Lower leg skin (tissue), 3 donors: ENCODE measurements around the gene CD209.

Experiments
- POLR2A ChIP-seq, 2 donors: fragments of 450-650 bp; IDR thresholded peaks; one replicate each; pipeline ENCODE4 v1.6.1; 2016 to 2017; ENCODE audit warnings: antibody characterized with exemption in 2 of 2, mild to moderate bottlenecking in 1 of 2, moderate library complexity in 1 of 2
- TF ChIP-seq, protein P1 (sequence below), 3 donors: fragments of 450-650 bp; IDR thresholded peaks; one replicate each; pipeline ENCODE4 v1.5.1; 2016; ENCODE audit warnings: antibody characterized with exemption in 3 of 3, mild to moderate bottlenecking in 3 of 3, moderate library complexity in 2 of 3

DNA sequence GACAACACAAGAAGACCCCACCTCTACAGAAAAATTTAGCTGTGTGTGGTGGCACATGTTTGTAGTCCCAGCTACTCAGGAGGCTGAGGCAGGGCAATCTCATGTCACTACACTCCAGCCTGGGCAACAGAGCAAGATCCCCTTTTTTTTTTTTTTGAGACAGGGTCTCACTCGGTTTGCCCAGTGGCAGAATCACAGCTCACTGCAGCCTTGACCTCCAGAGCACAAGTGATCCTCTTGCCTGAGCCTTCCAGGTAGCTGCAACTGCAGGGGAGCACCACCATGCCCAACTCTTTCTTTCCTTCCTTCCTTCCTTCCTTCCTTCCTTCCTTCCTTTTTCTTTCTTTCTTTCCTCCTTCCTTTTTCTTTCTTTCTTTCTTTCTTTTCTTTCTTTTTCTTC lies 11.2 kb downstream of the CD209 start:
- TF ChIP-seq, protein P1, sequence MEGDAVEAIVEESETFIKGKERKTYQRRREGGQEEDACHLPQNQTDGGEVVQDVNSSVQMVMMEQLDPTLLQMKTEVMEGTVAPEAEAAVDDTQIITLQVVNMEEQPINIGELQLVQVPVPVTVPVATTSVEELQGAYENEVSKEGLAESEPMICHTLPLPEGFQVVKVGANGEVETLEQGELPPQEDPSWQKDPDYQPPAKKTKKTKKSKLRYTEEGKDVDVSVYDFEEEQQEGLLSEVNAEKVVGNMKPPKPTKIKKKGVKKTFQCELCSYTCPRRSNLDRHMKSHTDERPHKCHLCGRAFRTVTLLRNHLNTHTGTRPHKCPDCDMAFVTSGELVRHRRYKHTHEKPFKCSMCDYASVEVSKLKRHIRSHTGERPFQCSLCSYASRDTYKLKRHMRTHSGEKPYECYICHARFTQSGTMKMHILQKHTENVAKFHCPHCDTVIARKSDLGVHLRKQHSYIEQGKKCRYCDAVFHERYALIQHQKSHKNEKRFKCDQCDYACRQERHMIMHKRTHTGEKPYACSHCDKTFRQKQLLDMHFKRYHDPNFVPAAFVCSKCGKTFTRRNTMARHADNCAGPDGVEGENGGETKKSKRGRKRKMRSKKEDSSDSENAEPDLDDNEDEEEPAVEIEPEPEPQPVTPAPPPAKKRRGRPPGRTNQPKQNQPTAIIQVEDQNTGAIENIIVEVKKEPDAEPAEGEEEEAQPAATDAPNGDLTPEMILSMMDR (IDR thresholded peaks at IDR 0.05) = no peak
- no peak for TF ChIP-seq POLR2A (IDR thresholded peaks at IDR 0.05)
